T-cell (primary cell): ENCODE results near the gene CCBE1. TPM values are rescaled to one million over a fixed set of nuclear protein-coding genes. Genes with fewer than 3 reads are reported as not detected.
"Not testable (repeated sequence)": the region's sequence is repeated elsewhere in the genome, so short reads cannot be mapped to it uniquely, and the experiment has no call there.

Source experiments
- ATAC-seq, 4 experiments: fragments of 200-7000 bp in 3 of 4; fragments of 150-1000 bp in 1 of 4; cut with Tn5 transposase; replicated peaks in 1 of 4; 1 replicate in 3 of 4; 2 replicates in 1 of 4; pipeline ENCODE4 v1.10.0; 2021; ENCODE audit warnings: moderate library complexity in 3 of 4, mild to moderate bottlenecking in 2 of 4, moderate number of reproducible peaks in 1 of 4
- CTCF ChIA-PET, 2 donors: fragments of 300-600 bp; sonication (Branson Sonifier 250); formaldehyde crosslinking; loops; one replicate each; lab custom pipeline; 2022; ENCODE audit warnings: antibody characterized with exemption in 2 of 2; lab: Charles Lee
- POLR2A ChIA-PET, 2 donors: fragments of 300-600 bp; sonication (Branson Sonifier 250); formaldehyde crosslinking; loops; one replicate each; lab custom pipeline; 2022; ENCODE audit warnings: antibody characterized with exemption in 2 of 2; lab: Charles Lee
- DNase-seq, 35 experiments: peaks; one replicate each; pipeline versions ENCODE4 v3.0.0 to v3.0.0-alpha.2; 2013 to 2023
- H3K27ac ChIP-seq: one replicate; pipeline ENCODE4 v1.5.1; 2013; ENCODE audit warnings: low read length
- H3K27me3 ChIP-seq, 2 experiments: replicated peaks in 1 of 2; 1 replicate in 1 of 2; 2 replicates in 1 of 2; pipeline versions ENCODE4 v1.6.1 to v1.7.0; 2013; ENCODE audit warnings: low read length in 1 of 2, mixed read lengths in 1 of 2; ENCODE audit not compliant: control insufficient read depth in 2 of 2, insufficient read depth in 2 of 2; ENCODE audit errors: extremely low read depth in 1 of 2
- H3K36me3 ChIP-seq, 2 donors: 1 replicate in 1 of 2; 2 replicates in 1 of 2; pipeline versions ENCODE4 v1.6.1 to v1.7.0; 2013; ENCODE audit warnings: low read length in 1 of 2; ENCODE audit not compliant: control insufficient read depth in 2 of 2, insufficient read depth in 1 of 2; ENCODE audit errors: extremely low read depth in 1 of 2
- H3K4me1 ChIP-seq, 2 experiments: 1 replicate in 1 of 2; 2 replicates in 1 of 2; pipeline versions ENCODE4 v1.6.1 to v1.7.0; 2013; ENCODE audit warnings: low read length in 2 of 2, mixed read lengths in 1 of 2; ENCODE audit not compliant: insufficient read depth in 2 of 2, control insufficient read depth in 1 of 2; ENCODE audit errors: extremely low read depth in 1 of 2
- H3K4me3 ChIP-seq, 2 donors: 1 replicate in 1 of 2; 2 replicates in 1 of 2; pipeline versions ENCODE4 v1.5.1 to v1.7.0; 2013; ENCODE audit warnings: mild to moderate bottlenecking in 2 of 2, low read length in 1 of 2, moderate library complexity in 1 of 2; ENCODE audit not compliant: control insufficient read depth in 1 of 2; ENCODE audit errors: extremely low read depth in 1 of 2
- H3K9me3 ChIP-seq: 2 replicates; pipeline ENCODE4 v1.7.0; 2013
- H3K27ac Mint-ChIP-seq, 2 donors: one replicate each; pipeline ENCODE4 v1.8.0; 2020 to 2021; ENCODE audit warnings: mild to moderate bottlenecking in 2 of 2, mixed read lengths in 2 of 2
- H3K27me3 Mint-ChIP-seq, 2 donors: one replicate each; pipeline ENCODE4 v1.8.0; 2021 to 2022; ENCODE audit warnings: mixed read lengths in 2 of 2
- H3K36me3 Mint-ChIP-seq: one replicate; pipeline ENCODE4 v1.8.0; 2021; ENCODE audit warnings: mixed read lengths
- H3K4me1 Mint-ChIP-seq, 3 donors: one replicate each; pipeline ENCODE4 v1.8.0; 2020 to 2022; ENCODE audit warnings: mixed read lengths in 3 of 3, mild to moderate bottlenecking in 1 of 3
- H3K4me3 Mint-ChIP-seq, 3 donors: one replicate each; pipeline ENCODE4 v1.8.0; 2020 to 2022; ENCODE audit warnings: mild to moderate bottlenecking in 3 of 3, mixed read lengths in 3 of 3, moderate library complexity in 3 of 3
- H3K9me3 Mint-ChIP-seq, 3 donors: one replicate each; pipeline ENCODE4 v1.8.0; 2020 to 2022; ENCODE audit warnings: mixed read lengths in 3 of 3
- WGBS: methylation state at CpG from one replicate; pipeline ENCODE4 v1.1.5; 2013; ENCODE audit warnings: missing lambda C conversion rate; ENCODE audit not compliant: insufficient coverage; 5-methylcytosine and 5-hydroxymethylcytosine counted together
- total RNA-seq, 35 experiments: library from RNA in 6 of 35; stranded (reverse) in 6 of 35; fragments of 120-200 nt in 1 of 35; gene quantifications; one replicate each; pipeline versions ENCODE4 v1.2.1 to v1.2.4 and lab custom pipeline; 2013 to 2026

CCBE1 gene
- total RNA-seq, 5 donors from 2014 or later (not counting 1 experiment from before 2014, with no cell fraction given): 0.07 to 0.32 (median 0.29) TPM; not detected in 2

- Mint-ChIP-seq H3K27me3 (peaks cover 8 to 24% of the 10 kb centered on the region in 2 donors), H3K4me1 (no peaks in the 10 kb centered on the region), H3K4me3 (no peak overlapping the region), H3K27ac (no peak overlapping the region), H3K9me3 (peaks cover 0 to 14% (median 5%) of the 10 kb centered on the region in 3 donors), H3K36me3 (no peaks in the 10 kb centered on the region)
- H3K36me3 ChIP-seq: no peaks in the 10 kb centered on the region
- ChIA-PET POLR2A (no interaction called here), CTCF (no interaction called here)
- no peak overlapping the region for H3K27ac ChIP-seq
- no peaks in the 10 kb centered on the region for H3K4me1 ChIP-seq
- no peaks in the 10 kb centered on the region for H3K9me3 ChIP-seq
- ATAC-seq (no peak), DNase-seq (no peak)
- 87% methylated on average over 8 of the region's 8 CpGs for WGBS
- H3K27me3 ChIP-seq: peaks cover 0 to 8% of the 10 kb centered on the region in 2 experiments
- no peak overlapping the region for H3K4me3 ChIP-seq
Observed at GRCh38 chr18:59528866-59529265, 168.4 kb downstream of the CCBE1 start.

DNA sequence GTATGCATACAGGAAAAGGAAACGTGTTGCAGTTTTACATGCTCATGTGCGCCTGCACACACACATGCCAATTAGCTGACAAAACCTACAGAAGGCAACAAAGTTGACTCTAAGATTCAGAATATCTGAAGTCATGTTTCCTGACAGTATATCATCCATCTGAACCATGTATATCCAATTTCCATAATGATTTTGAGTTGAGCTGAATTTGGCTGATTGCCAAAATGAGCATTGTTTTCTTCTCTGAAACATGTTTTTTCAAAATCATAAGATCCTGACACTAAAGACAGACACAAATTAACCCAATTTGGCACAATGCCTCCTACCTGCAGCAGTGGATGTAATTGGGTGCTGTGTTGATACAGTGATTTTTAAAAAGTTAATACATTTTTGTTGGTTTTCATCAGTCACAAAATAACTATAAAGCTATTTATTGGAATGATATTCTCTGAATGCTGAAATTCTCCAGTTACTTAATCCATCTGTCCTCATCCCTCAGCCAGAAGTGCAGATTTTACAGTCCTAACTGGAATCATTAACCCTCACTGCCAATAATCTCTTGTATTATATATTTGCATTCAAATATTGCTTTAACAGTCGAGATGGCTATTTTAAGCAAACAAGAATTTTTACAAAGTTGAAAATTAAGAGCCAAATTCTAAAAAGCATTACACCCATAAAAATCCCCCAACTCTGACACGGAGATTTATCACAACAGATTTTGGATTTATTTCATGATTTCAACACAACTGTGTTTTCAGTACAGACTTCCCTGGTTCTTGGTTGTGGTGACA is 176.5 kb downstream of the CCBE1 start:
- POLR2A ChIA-PET: no interaction called here
- CTCF ChIA-PET: no interaction called here
- no peak overlapping the region for H3K4me3 Mint-ChIP-seq
- H3K27ac ChIP-seq: no peak overlapping the region
- no peaks in the 10 kb centered on the region for H3K9me3 ChIP-seq
- H3K36me3 Mint-ChIP-seq: no peaks in the 10 kb centered on the region
- peaks cover 3 to 8% (median 3%) of the 10 kb centered on the region in 3 donors for H3K9me3 Mint-ChIP-seq
- H3K4me1 Mint-ChIP-seq: no peaks in the 10 kb centered on the region
- no peak for ATAC-seq
- peaks cover 0 to 8% of the 10 kb centered on the region in 2 donors for H3K27me3 Mint-ChIP-seq
- DNase-seq: no peak
- no CpG with 5 or more reads among the region's 4 CpGs for WGBS
- H3K27ac Mint-ChIP-seq: no peak overlapping the region
- no peaks in the 10 kb centered on the region for H3K36me3 ChIP-seq
- peaks cover 0 to 2% of the 10 kb centered on the region in 2 experiments for H3K27me3 ChIP-seq
- no peaks in the 10 kb centered on the region for H3K4me1 ChIP-seq
- H3K4me3 ChIP-seq: no peak overlapping the region

- no peaks in the 10 kb centered on the region for H3K4me1 Mint-ChIP-seq
- ATAC-seq (no peak), DNase-seq (no peak)
- Histone ChIP-seq H3K4me1 (no peaks in the 10 kb centered on the region), H3K4me3 (no peak overlapping the region), H3K9me3 (no peaks in the 10 kb centered on the region), H3K27ac (no peak overlapping the region), H3K36me3 (no peaks in the 10 kb centered on the region), H3K27me3 (peaks cover 0 to 6% of the 10 kb centered on the region in 2 experiments)
- H3K4me3 Mint-ChIP-seq: no peak overlapping the region
- H3K27me3 Mint-ChIP-seq: peaks cover 0 to 8% of the 10 kb centered on the region in 2 donors
- WGBS: 48% methylated on average over 2 of the region's 2 CpGs
- POLR2A ChIA-PET: interaction anchor here in 1 of 2 donors (0.6 kb wide), 1 partner anchor 1136 kb away, joined by 3 read pairs; no protein-coding TSS in a partner anchor
- CTCF ChIA-PET: no interaction called here
- peaks cover 0 to 3% (median 3%) of the 10 kb centered on the region in 3 donors for H3K9me3 Mint-ChIP-seq
- no peak overlapping the region for H3K27ac Mint-ChIP-seq
- H3K36me3 Mint-ChIP-seq: no peaks in the 10 kb centered on the region
Observed at GRCh38 chr18:59518705-59519104, 178.5 kb downstream of the CCBE1 start.

DNA sequence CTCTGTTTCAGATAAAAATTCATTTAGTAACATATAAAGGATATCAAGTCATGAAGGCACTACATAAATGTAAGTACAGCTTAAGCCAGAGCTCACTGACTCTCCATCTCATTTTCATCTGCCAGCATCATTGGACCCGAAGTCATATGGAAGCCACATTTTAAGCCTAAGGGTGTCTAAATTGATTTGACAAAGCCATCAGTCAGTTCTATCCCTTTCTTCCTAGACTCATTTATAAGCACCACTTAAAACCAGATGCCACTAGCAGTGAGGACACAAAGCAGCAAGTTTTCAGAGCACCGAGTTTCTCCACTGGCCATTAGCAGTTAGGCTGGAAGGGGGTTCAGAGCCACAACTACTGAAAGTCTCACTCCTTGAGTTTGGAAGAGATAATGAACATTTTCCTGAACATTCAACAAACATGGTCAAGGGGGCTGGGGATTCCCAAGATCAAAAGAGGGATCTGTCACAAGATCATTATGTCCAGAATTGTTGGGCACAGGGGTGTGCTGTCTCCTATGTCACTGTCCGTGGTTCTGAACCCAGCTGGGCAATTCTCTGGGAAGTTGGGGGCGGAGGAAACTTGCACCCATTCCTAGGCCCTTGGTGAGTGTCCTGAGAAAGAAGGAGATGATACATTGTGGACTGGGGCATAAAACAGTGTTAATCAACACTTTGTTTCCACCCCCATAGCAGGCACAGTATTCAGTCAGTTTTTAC is 179.6 kb downstream of the CCBE1 start:
- Mint-ChIP-seq H3K4me1 (no peaks in the 10 kb centered on the region), H3K27ac (no peak overlapping the region), H3K4me3 (no peak overlapping the region), H3K27me3 (peaks cover 6 to 10% of the 10 kb centered on the region in 2 donors), H3K36me3 (no peaks in the 10 kb centered on the region), H3K9me3 (peaks cover 0 to 3% (median 3%) of the 10 kb centered on the region in 3 donors)
- H3K4me3 ChIP-seq: no peak overlapping the region
- CTCF ChIA-PET: interaction anchor here in 1 of 2 donors (0.7 kb wide), 1 partner anchor 19 kb away, joined by 3 read pairs; no protein-coding TSS in a partner anchor
- H3K4me1 ChIP-seq: no peaks in the 10 kb centered on the region
- WGBS: 60% methylated on average over 1 of the region's 4 CpGs
- no peak for ATAC-seq
- DNase-seq: no peak
- H3K27ac ChIP-seq: no peak overlapping the region
- no peaks in the 10 kb centered on the region for H3K36me3 ChIP-seq
- H3K9me3 ChIP-seq: no peaks in the 10 kb centered on the region
- peaks cover 0 to 8% of the 10 kb centered on the region in 2 experiments for H3K27me3 ChIP-seq
- POLR2A ChIA-PET: no interaction called here

GRCh38 chr18:59516356-59517155 is 180.7 kb downstream of the CCBE1 start:
- Mint-ChIP-seq H3K27me3 (peaks cover 15% of the 10 kb centered on the region in 2 donors), H3K36me3 (no peaks in the 10 kb centered on the region), H3K4me1 (no peaks in the 10 kb centered on the region), H3K4me3 (no peak overlapping the region), H3K9me3 (peaks cover 0 to 3% (median 3%) of the 10 kb centered on the region in 3 donors), H3K27ac (no peak overlapping the region)
- CTCF ChIA-PET: interaction anchor here in 1 of 2 donors (0.7 kb wide), 1 partner anchor 20 kb away, joined by 3 read pairs; no protein-coding TSS in a partner anchor
- POLR2A ChIA-PET: no interaction called here
- DNase-seq (no peak), ATAC-seq (no peak)
- no peaks in the 10 kb centered on the region for H3K4me1 ChIP-seq
- no peaks in the 10 kb centered on the region for H3K9me3 ChIP-seq
- no peaks in the 10 kb centered on the region for H3K36me3 ChIP-seq
- WGBS: 19% methylated on average over 5 of the region's 6 CpGs
- no peak overlapping the region for H3K27ac ChIP-seq
- H3K27me3 ChIP-seq: peaks cover 0 to 14% of the 10 kb centered on the region in 2 experiments
- H3K4me3 ChIP-seq: no peak overlapping the region

DNA sequence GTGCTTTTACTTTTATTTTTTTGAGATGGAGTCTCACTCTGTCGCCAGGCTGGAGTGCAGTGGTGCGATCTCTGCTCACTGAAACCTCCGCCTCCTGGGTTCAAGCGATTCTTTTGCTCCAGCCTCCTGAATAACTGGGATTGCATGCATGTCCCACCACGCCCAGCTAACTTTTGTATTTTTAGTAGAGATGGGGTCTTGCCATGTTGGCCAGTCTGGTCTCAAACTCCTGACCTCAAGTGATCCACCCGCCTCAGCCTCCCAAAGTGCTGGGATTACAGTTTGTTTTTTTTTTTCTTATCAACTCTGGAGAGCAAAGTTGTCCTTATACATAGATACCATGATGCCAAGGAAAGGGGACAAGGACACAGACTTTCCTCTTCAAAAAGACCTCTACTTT is 181.3 kb downstream of the CCBE1 start:
- H3K9me3 Mint-ChIP-seq, H3K9me3 ChIP-seq, H3K36me3 ChIP-seq, H3K4me1 ChIP-seq, POLR2A ChIA-PET, H3K36me3 Mint-ChIP-seq, H3K4me3 Mint-ChIP-seq, H3K4me3 ChIP-seq, H3K4me1 Mint-ChIP-seq, CTCF ChIA-PET, H3K27ac ChIP-seq, DNase-seq, ATAC-seq, H3K27ac Mint-ChIP-seq: not testable (repeated sequence)
- 78% methylated on average over 3 of the region's 6 CpGs for WGBS
- H3K27me3 ChIP-seq: peaks cover 0 to 14% of the 10 kb centered on the region in 2 experiments
- H3K27me3 Mint-ChIP-seq: peaks cover 16 to 19% of the 10 kb centered on the region in 2 donors
